HCEC 1CT (cell line): ENCODE measurements around the gene PKD2L2.
"Not testable (repeated sequence)": the region's sequence is repeated elsewhere in the genome, so short reads cannot be mapped to it uniquely, and the experiment has no call there.

Source experiments
- DNase-seq: peaks from one replicate; pipeline ENCODE4 v3.0.0-alpha.2; 2017

The PKD2L2 gene

GRCh38 chr5:137960141-137960540 lies 70.9 kb downstream of the PKD2L2 start:
- no peak for DNase-seq

- DNase-seq = no peak
Measured at GRCh38 chr5:137960819-137961218, 71.6 kb downstream of the PKD2L2 start.

- not testable (repeated sequence) for DNase-seq
Measured at GRCh38 chr5:137970384-137970783, 81.1 kb downstream of the PKD2L2 start.

GRCh38 chr5:137975208-137975607 lies 86.0 kb downstream of the PKD2L2 start:
- no peak for DNase-seq

GRCh38 chr5:137989419-137989818 lies 100.2 kb downstream of the PKD2L2 start:
- DNase-seq = no peak
